ENCODE measurements around the gene FOXP4. TPM values are rescaled to one million over a fixed set of nuclear protein-coding genes. Genes with fewer than 3 reads are reported as not detected.

FOXP4 gene
- total and polyA plus RNA-seq, 4 donors, result 2.5 to 16.0 (median 4.3) TPM

- H3K4me3 ChIP-seq (ENCODE audit: low read depth in 1 of 3, low read length in 3 of 3), result no peak overlapping the region
- H3K27me3 ChIP-seq (ENCODE audit: control insufficient read depth in 4 of 4, insufficient read depth in 4 of 4, low read length in 3 of 4), result peaks cover 0 to 13% (median 3%) of the 10 kb centered on the region in 4 donors
- H3K27ac ChIP-seq (ENCODE audit: low read depth in 1 of 2, low read length in 2 of 2), result no peak overlapping the region
- no peaks in the 10 kb centered on the region for H3K36me3 ChIP-seq (ENCODE audit: control insufficient read depth in 4 of 4, insufficient read depth in 3 of 4, low read depth in 1 of 4, low read length in 3 of 4)
- H3K9me3 ChIP-seq (ENCODE audit: control insufficient read depth in 4 of 4, low read length in 3 of 4), result no peaks in the 10 kb centered on the region
- H3K4me1 ChIP-seq (ENCODE audit: control insufficient read depth in 4 of 4, insufficient read depth in 4 of 4, low read length in 3 of 4), result peaks cover 0 to 23% (median 13%) of the 10 kb centered on the region in 4 donors
- H3K9ac ChIP-seq (ENCODE audit: low read depth in 1 of 2, low read length in 2 of 2), result no peak overlapping the region
- TF ChIP-seq FOXA1 (IDR thresholded peaks at IDR 0.05) (no peak), GABPA (IDR thresholded peaks at IDR 0.05 in 1 of 2, conservative IDR thresholded peaks at IDR 0.05 in 1 of 2) (no peak), HNF4A (conservative IDR thresholded peaks at IDR 0.05) (no peak), RXRA (IDR thresholded peaks at IDR 0.05) (no peak), HNF4G (IDR thresholded peaks at IDR 0.05) (no peak), FOXA2 (IDR thresholded peaks at IDR 0.05) (no peak), SP1 (IDR thresholded peaks at IDR 0.05) (no peak), TAF1 (conservative IDR thresholded peaks at IDR 0.05) (no peak), ZBTB33 (IDR thresholded peaks at IDR 0.05) (no peak), NR2F2 (IDR thresholded peaks at IDR 0.05) (no peak), EGR1 (IDR thresholded peaks at IDR 0.05; ENCODE audit: low read depth in 2 of 2) (no peak), YY1 (IDR thresholded peaks at IDR 0.05) (no peak), RAD21 (IDR thresholded peaks at IDR 0.05) (no peak)
- TF ChIP-seq, protein P1, sequence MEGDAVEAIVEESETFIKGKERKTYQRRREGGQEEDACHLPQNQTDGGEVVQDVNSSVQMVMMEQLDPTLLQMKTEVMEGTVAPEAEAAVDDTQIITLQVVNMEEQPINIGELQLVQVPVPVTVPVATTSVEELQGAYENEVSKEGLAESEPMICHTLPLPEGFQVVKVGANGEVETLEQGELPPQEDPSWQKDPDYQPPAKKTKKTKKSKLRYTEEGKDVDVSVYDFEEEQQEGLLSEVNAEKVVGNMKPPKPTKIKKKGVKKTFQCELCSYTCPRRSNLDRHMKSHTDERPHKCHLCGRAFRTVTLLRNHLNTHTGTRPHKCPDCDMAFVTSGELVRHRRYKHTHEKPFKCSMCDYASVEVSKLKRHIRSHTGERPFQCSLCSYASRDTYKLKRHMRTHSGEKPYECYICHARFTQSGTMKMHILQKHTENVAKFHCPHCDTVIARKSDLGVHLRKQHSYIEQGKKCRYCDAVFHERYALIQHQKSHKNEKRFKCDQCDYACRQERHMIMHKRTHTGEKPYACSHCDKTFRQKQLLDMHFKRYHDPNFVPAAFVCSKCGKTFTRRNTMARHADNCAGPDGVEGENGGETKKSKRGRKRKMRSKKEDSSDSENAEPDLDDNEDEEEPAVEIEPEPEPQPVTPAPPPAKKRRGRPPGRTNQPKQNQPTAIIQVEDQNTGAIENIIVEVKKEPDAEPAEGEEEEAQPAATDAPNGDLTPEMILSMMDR (IDR thresholded peaks at IDR 0.05; ENCODE audit: low read depth, low read length, missing input control), result no peak
- TF ChIP-seq, protein P2, sequence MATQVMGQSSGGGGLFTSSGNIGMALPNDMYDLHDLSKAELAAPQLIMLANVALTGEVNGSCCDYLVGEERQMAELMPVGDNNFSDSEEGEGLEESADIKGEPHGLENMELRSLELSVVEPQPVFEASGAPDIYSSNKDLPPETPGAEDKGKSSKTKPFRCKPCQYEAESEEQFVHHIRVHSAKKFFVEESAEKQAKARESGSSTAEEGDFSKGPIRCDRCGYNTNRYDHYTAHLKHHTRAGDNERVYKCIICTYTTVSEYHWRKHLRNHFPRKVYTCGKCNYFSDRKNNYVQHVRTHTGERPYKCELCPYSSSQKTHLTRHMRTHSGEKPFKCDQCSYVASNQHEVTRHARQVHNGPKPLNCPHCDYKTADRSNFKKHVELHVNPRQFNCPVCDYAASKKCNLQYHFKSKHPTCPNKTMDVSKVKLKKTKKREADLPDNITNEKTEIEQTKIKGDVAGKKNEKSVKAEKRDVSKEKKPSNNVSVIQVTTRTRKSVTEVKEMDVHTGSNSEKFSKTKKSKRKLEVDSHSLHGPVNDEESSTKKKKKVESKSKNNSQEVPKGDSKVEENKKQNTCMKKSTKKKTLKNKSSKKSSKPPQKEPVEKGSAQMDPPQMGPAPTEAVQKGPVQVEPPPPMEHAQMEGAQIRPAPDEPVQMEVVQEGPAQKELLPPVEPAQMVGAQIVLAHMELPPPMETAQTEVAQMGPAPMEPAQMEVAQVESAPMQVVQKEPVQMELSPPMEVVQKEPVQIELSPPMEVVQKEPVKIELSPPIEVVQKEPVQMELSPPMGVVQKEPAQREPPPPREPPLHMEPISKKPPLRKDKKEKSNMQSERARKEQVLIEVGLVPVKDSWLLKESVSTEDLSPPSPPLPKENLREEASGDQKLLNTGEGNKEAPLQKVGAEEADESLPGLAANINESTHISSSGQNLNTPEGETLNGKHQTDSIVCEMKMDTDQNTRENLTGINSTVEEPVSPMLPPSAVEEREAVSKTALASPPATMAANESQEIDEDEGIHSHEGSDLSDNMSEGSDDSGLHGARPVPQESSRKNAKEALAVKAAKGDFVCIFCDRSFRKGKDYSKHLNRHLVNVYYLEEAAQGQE (IDR thresholded peaks at IDR 0.05), result no peak
- TF ChIP-seq, protein P3, sequence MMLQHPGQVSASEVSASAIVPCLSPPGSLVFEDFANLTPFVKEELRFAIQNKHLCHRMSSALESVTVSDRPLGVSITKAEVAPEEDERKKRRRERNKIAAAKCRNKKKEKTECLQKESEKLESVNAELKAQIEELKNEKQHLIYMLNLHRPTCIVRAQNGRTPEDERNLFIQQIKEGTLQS (IDR thresholded peaks at IDR 0.05), result no peak
- 19% methylated on average over 31 of the region's 31 CpGs for WGBS
- DNase-seq (ENCODE audit: low spot score), result no peak
These were observed 90.6 kb downstream of the FOXP4 start for GRCh38 chr6:41636833-41637193.

Measured in liver (tissue), 9 donors.